GM21737 (cell line): ENCODE measurements around the gene VAMP2.
A peak's percentile ranks its signal among the peaks of the same experiment; 100 is the strongest.

ENCODE experiments used
- ATAC-seq: cut with Tn5 transposase; IDR thresholded peaks from one replicate; pipeline ENCODE4 v1.9.1; 2021; ENCODE audit warnings: mild to moderate bottlenecking, moderate library complexity; ENCODE audit not compliant: unreplicated experiment

Gene VAMP2

GRCh38 chr17:8162233-8162996 lies at the start of gene VAMP2:
Gene VAMP2, minus strand, starts transcription at chr17:8162948. Its CDS starts 69 bp downstream, at chr17:8162879.
- no peak for ATAC-seq

- ATAC-seq, result no peak
Measured at GRCh38 chr17:8210761-8211458, 48.2 kb upstream of the VAMP2 start.

GRCh38 chr17:8209907-8210760 lies 47.4 kb upstream of the VAMP2 start, which contains the start of gene AURKB:
Gene AURKB, minus strand, starts transcription at chr17:8210575. Its CDS starts 351 bp downstream, at chr17:8210224.
- peak; percentile 81 for ATAC-seq

- no peak for ATAC-seq
Measured at GRCh38 chr17:8206536-8206935, 43.8 kb upstream of the VAMP2 start.

- no peak for ATAC-seq
Measured at GRCh38 chr17:8204761-8205555, 42.2 kb upstream of the VAMP2 start.

GRCh38 chr17:8192070-8192815 lies 29.5 kb upstream of the VAMP2 start:
- ATAC-seq, result no peak

GRCh38 chr17:8190506-8190905 lies 27.8 kb upstream of the VAMP2 start:
- no peak for ATAC-seq

- peak; percentile 43 for ATAC-seq
Measured at GRCh38 chr17:8189711-8190477, 27.1 kb upstream of the VAMP2 start, which contains the start of gene BORCS6. Gene BORCS6, minus strand, starts transcription at chr17:8190180. Its CDS starts 40 bp downstream, at chr17:8190140.

GRCh38 chr17:8189041-8189710 lies 26.4 kb upstream of the VAMP2 start:
- ATAC-seq, result peak; percentile 0

GRCh38 chr17:8188263-8188839 lies 25.6 kb upstream of the VAMP2 start:
- ATAC-seq, result no peak

GRCh38 chr17:8187517-8188262 lies 24.9 kb upstream of the VAMP2 start:
- ATAC-seq, result peak; percentile 13

GRCh38 chr17:8186787-8187516 lies 24.2 kb upstream of the VAMP2 start:
- ATAC-seq, result peak; percentile 24

- no peak for ATAC-seq
Measured at GRCh38 chr17:8186446-8186786, 23.7 kb upstream of the VAMP2 start.

- ATAC-seq, result no peak
Measured at GRCh38 chr17:8185582-8186445, 23.1 kb upstream of the VAMP2 start.

- no peak for ATAC-seq
Measured at GRCh38 chr17:8176998-8177731, 14.4 kb upstream of the VAMP2 start.
